ENCODE data around the gene SEPTIN7. TPM values are rescaled to one million over a fixed set of nuclear protein-coding genes. Genes with fewer than 3 reads are reported as not detected.

Gene SEPTIN7
- total RNA-seq, 3 donors from 2014 or later (not counting 1 experiment from before 2014, with no cell fraction given): 367 to 422 (median 383) TPM

DNA sequence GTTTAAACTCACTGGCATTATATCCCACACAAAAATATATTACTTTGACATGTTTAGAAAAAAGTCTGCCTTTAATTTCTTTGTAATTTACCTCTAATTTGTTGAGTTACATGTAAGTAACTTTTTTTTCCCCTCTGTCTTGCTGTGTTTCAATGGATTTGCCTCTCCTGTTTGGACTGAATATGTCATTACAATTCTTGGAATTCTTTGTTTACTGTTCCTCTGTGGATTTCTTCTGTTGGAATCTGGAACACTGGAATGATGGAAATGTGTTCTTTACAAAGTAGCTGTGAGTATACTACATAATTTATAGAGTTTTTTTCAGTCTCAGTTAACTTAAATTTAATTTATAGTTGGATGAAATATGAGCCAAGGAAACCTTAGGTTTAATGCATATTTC is 30.4 kb downstream of the SEPTIN7 start:
- ATAC-seq (no peak), DNase-seq (no peak)
- intact Hi-C loops (cut with micrococcal nuclease): loop anchor here (5.0 kb wide), 1 partner anchor 36 kb away; no protein-coding TSS in a partner anchor
- no peaks in the 10 kb centered on the region for H3K27me3 ChIP-seq (ENCODE audit: control insufficient read depth, insufficient read depth, low read length)
- Mint-ChIP-seq H3K27ac (peak overlapping the region; percentile 39 to 65), H3K4me1 (peaks cover 67 to 75% of the 10 kb centered on the region in 2 donors), H3K27me3 (ENCODE audit: low read depth in 2 of 2) (no peaks in the 10 kb centered on the region), H3K4me3 (no peak overlapping the region), H3K36me3 (no peaks in the 10 kb centered on the region), H3K9me3 (no peaks in the 10 kb centered on the region)
- H3K4me1 ChIP-seq (ENCODE audit: control insufficient read depth, insufficient read depth, low read length): peaks cover 10% of the 10 kb centered on the region
- H3K9me3 ChIP-seq (ENCODE audit: control insufficient read depth, insufficient read depth, low read length): no peaks in the 10 kb centered on the region
- H3K4me3 ChIP-seq (ENCODE audit: low read length): no peak overlapping the region
- H3K27ac ChIP-seq (ENCODE audit: low read length): no peak overlapping the region
- H3K36me3 ChIP-seq (ENCODE audit: control insufficient read depth, insufficient read depth, low read length): peaks cover 42% of the 10 kb centered on the region
- no peak for TF ChIP-seq CTCF (IDR thresholded peaks at IDR 0.05)

- Histone ChIP-seq H3K9me3 (ENCODE audit: control insufficient read depth, insufficient read depth, low read length) (no peaks in the 10 kb centered on the region), H3K27me3 (ENCODE audit: control insufficient read depth, insufficient read depth, low read length) (no peaks in the 10 kb centered on the region), H3K4me1 (ENCODE audit: control insufficient read depth, insufficient read depth, low read length) (peaks cover 3% of the 10 kb centered on the region), H3K4me3 (ENCODE audit: low read length) (no peak overlapping the region), H3K36me3 (ENCODE audit: control insufficient read depth, insufficient read depth, low read length) (peaks cover 28% of the 10 kb centered on the region), H3K27ac (ENCODE audit: low read length) (no peak overlapping the region)
- ATAC-seq (no peak), DNase-seq (no peak)
- 92% methylated on average over 1 of the region's 1 CpG for WGBS (ENCODE audit: insufficient coverage)
- Mint-ChIP-seq H3K4me1 (peaks cover 48 to 53% of the 10 kb centered on the region in 2 donors), H3K9me3 (no peaks in the 10 kb centered on the region), H3K27me3 (ENCODE audit: low read depth in 2 of 2) (no peaks in the 10 kb centered on the region), H3K27ac (peak overlapping the region; percentile 67 to 71), H3K4me3 (no peak overlapping the region), H3K36me3 (no peaks in the 10 kb centered on the region)
- intact Hi-C loops (cut with micrococcal nuclease): loop anchor here (5.0 kb wide), 1 partner anchor 38 kb away; the partner anchor contains the start of gene SEPTIN7
- no peak for TF ChIP-seq CTCF (IDR thresholded peaks at IDR 0.05)
Measured at GRCh38 chr7:35839860-35840854, 39.3 kb downstream of the SEPTIN7 start.

DNA sequence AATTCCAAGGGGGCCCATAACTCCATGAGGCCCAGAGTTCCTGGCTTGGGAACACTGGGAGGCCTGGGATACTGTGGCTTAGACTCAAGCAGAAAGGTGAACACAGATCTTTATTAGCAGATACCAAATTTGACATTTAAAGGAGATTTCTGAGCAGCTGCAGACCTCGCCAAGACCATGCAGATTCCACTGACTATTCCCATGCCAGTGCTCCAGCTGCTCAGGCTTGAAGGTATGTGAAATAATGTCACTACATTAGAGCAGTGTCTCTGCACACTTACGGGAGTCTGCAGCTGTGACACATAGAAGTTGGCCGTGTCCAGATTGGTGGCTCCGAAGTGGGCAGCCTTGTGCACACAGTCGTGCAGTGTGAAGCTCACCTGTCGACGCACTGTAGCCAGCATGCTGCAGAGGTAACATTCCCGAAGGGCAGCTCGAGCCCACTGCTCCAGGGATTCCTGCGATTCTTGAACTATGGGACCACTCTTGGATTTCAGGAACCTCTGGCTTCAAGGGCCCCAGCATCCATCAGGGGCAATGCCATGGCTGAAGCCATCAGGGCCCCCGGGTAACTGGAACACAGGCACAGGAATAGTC is 46.1 kb downstream of the SEPTIN7 start:
- ATAC-seq (no peak), DNase-seq (no peak)
- no peaks in the 10 kb centered on the region for H3K9me3 ChIP-seq (ENCODE audit: control insufficient read depth, insufficient read depth, low read length)
- no peaks in the 10 kb centered on the region for H3K27me3 ChIP-seq (ENCODE audit: control insufficient read depth, insufficient read depth, low read length)
- peaks cover 39% of the 10 kb centered on the region for H3K36me3 ChIP-seq (ENCODE audit: control insufficient read depth, insufficient read depth, low read length)
- no peak for TF ChIP-seq CTCF (IDR thresholded peaks at IDR 0.05)
- no peaks in the 10 kb centered on the region for H3K27me3 Mint-ChIP-seq (ENCODE audit: low read depth in 2 of 2)
- H3K4me3 ChIP-seq (ENCODE audit: low read length): no peak overlapping the region
- WGBS (ENCODE audit: insufficient coverage): 97% methylated on average over 11 of the region's 11 CpGs
- H3K36me3 Mint-ChIP-seq: no peaks in the 10 kb centered on the region
- H3K4me3 Mint-ChIP-seq: no peak overlapping the region
- peaks cover 63 to 69% of the 10 kb centered on the region in 2 donors for H3K4me1 Mint-ChIP-seq
- H3K9me3 Mint-ChIP-seq: no peaks in the 10 kb centered on the region
- H3K4me1 ChIP-seq (ENCODE audit: control insufficient read depth, insufficient read depth, low read length): peaks cover 6% of the 10 kb centered on the region
- intact Hi-C loops (cut with micrococcal nuclease): no loop called here
- no peak overlapping the region for H3K27ac ChIP-seq (ENCODE audit: low read length)
- no peak overlapping the region for H3K27ac Mint-ChIP-seq
